Astrocyte (in vitro differentiated cells and primary cell): Measurements from ENCODE around the gene PRSS8.

Experiments used
- CTCF ChIP-seq: IDR thresholded peaks from 2 replicates; pipeline ENCODE4 v1.5.1; 2011; ENCODE audit warnings: low read depth, mild to moderate bottlenecking, inconsistent platforms, low read length, moderate library complexity; ENCODE audit not compliant: insufficient read depth
- EZH2 ChIP-seq: IDR thresholded peaks from 2 replicates; pipeline ENCODE4 v1.6.1; 2012; ENCODE audit warnings: mild to moderate bottlenecking, low read length, inconsistent platforms; ENCODE audit not compliant: insufficient read depth

DNA sequence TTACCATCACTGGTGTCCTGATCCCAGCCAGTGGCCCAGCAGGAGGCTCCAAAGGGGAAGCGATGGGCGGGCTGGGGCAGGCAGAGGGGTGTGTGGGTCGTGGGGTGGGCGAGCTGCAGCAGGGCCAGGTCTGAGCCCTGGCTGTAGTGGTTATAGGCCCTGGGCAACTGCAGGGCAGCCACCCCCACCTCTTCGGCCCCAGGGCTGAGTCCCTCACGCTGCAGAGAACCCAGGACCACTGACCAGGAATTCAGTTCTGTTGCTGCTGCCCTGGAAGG, 49.0 kb downstream of the PRSS8 start:
- TF ChIP-seq CTCF (no peak), EZH2 (no peak)
